Keratinocyte (primary cell): ENCODE data around the gene DNAJC12.

Experiments used
- CTCF ChIP-seq, 3 experiments: IDR thresholded peaks in 1 of 3; conservative IDR thresholded peaks in 1 of 3; optimal IDR thresholded peaks in 1 of 3; 2 replicates in 2 of 3; 3 replicates in 1 of 3; pipeline versions ENCODE3 to v1.5.1; 2011; ENCODE audit warnings: low read length in 3 of 3, mild to moderate bottlenecking in 3 of 3, moderate library complexity in 2 of 3, control low read depth in 1 of 3, inconsistent platforms in 1 of 3; ENCODE audit not compliant: insufficient read depth in 2 of 3; ENCODE audit errors: extremely low read depth in 1 of 3
- EZH2 ChIP-seq: IDR thresholded peaks from one replicate; pipeline ENCODE4 v1.6.1; 2012; ENCODE audit warnings: inconsistent platforms, mild to moderate bottlenecking, low read length, moderate library complexity

- TF ChIP-seq CTCF (optimal IDR thresholded peaks at IDR 0.05 in 1 of 3, IDR thresholded peaks at IDR 0.05 in 1 of 3, conservative IDR thresholded peaks at IDR 0.05 in 1 of 3; ENCODE audit: extremely low read depth in 1 of 3, insufficient read depth in 2 of 3, low read length in 3 of 3) (no peak), EZH2 (no peak)
Measured at GRCh38 chr10:67764012-67764822, 73.8 kb downstream of the DNAJC12 start.
